OCI-LY3 (cell line): Measurements from ENCODE around the gene GPAT3.

Experiments
- CTCF ChIP-seq: fragments of 200-600, 300-600 bp; sonication (generic); IDR thresholded peaks from 2 replicates; pipeline ENCODE4 v1.5.1; 2014; ENCODE audit warnings: antibody characterized with exemption, low read length, low read depth
- EZH2phosphoT487 ChIP-seq: fragments of 200-600 bp; shearing (Covaris generic); IDR thresholded peaks from 2 replicates; pipeline ENCODE4 v1.6.1; 2018; ENCODE audit warnings: antibody characterized with exemption, mixed run types, low read depth

- TF ChIP-seq CTCF (no peak), EZH2phosphoT487 (no peak)
These were observed 83.2 kb downstream of the GPAT3 start for GRCh38 chr4:83618991-83619645.
